HAP-1 (cell line): Measurements from ENCODE around the gene MMP10.
A peak's percentile ranks its signal among the peaks of the same experiment; 100 is the strongest.
"Not testable (repeated sequence)": the region's sequence is repeated elsewhere in the genome, so short reads cannot be mapped to it uniquely, and the experiment has no call there.

Source experiments
- DNase-seq, 2 experiments: peaks; one replicate each; pipeline ENCODE4 v3.0.0-alpha.2; 2016 to 2020; ENCODE audit warnings: low spot score in 2 of 2
- H3K27me3 ChIP-seq: fragments of 250-450 bp; sonication (Bioruptor Pico); 2 replicates; pipeline ENCODE4 v1.5.1; 2020; ENCODE audit warnings: low read depth, mild to moderate bottlenecking, moderate library complexity
- H3K36me3 ChIP-seq: fragments of 250-450 bp; sonication (Bioruptor Pico); replicated peaks from 2 replicates; pipeline ENCODE4 v1.5.1; 2020; ENCODE audit warnings: mild to moderate bottlenecking
- H3K4me1 ChIP-seq: fragments of 250-450 bp; sonication (Bioruptor Pico); 2 replicates; pipeline ENCODE4 v1.5.1; 2020; ENCODE audit warnings: mild to moderate bottlenecking
- H3K4me3 ChIP-seq: fragments of 250-450 bp; sonication (Bioruptor Pico); 2 replicates; pipeline ENCODE4 v1.5.1; 2020; ENCODE audit warnings: mild to moderate bottlenecking, moderate library complexity
- H3K9me3 ChIP-seq: fragments of 250-450 bp; sonication (Bioruptor Pico); 2 replicates; pipeline ENCODE4 v1.5.1; 2020; ENCODE audit warnings: mild to moderate bottlenecking, moderate library complexity
- in situ Hi-C: fragments of 300-500 bp; cut with MboI; formaldehyde crosslinking; loops from 3 replicates; pipeline ENCODE4 v1.14.3; 2020; ENCODE audit warnings: low sequenced_read_pairs, inconsistent platforms, mixed read lengths

The MMP10 gene

DNA sequence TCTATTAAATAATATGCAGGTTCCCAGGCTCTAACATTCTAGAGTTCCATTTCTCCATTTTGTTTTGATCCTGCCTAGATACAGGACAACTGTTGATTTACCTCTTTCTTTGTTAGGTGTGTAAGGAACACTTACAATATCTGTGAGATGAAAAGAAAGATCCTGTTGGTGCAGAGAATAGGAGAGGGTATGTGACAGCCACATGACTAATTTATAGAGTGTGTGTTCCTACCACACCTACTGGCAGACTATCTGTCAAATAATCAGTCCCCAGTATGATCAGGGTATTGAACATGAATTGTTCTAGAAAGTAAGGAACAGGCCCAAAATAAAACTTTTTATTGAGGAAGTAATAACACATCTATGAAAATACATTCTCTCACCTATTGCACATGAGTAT is 10.2 kb downstream of the MMP10 start:
- Histone ChIP-seq H3K9me3 (no peaks in the 10 kb centered on the region), H3K27me3 (no peaks in the 10 kb centered on the region), H3K4me1 (no peaks in the 10 kb centered on the region), H3K36me3 (no peaks in the 10 kb centered on the region), H3K4me3 (no peak overlapping the region)
- DNase-seq = no peak
- in situ Hi-C loops = no loop called here

DNA sequence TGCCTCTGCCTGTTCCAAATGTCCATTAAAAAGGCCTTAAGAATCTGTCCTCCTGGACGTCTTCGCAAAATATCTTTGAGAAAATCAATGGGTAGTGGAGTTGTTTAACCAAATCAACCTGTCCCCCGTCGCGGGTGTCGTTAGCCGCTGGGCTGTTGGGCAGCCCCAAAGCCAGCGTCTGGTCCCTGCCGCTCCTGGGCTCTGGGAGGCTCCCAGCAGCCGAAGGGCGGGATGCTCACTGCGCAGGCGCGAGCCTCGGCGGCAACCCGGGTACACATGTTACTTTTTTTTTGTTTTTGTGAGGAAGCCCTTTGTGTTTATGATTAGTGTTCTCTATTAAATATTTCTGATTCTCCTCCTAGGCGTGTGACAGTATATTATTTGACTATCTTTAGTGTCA is 12.6 kb downstream of the MMP10 start:
- Histone ChIP-seq H3K4me1 (no peaks in the 10 kb centered on the region), H3K36me3 (no peaks in the 10 kb centered on the region), H3K9me3 (no peaks in the 10 kb centered on the region), H3K27me3 (no peaks in the 10 kb centered on the region), H3K4me3 (no peak overlapping the region)
- DNase-seq = no peak
- in situ Hi-C loops = no loop called here

GRCh38 chr11:102763440-102763839 is 17.0 kb downstream of the MMP10 start:
- no peaks in the 10 kb centered on the region for H3K4me1 ChIP-seq
- no peak for DNase-seq
- no peaks in the 10 kb centered on the region; the same call in 1 of the 2 replicates for H3K27me3 ChIP-seq
- H3K4me3 ChIP-seq = no peak overlapping the region
- in situ Hi-C loops = no loop called here
- H3K9me3 ChIP-seq = no peaks in the 10 kb centered on the region
- H3K36me3 ChIP-seq = no peaks in the 10 kb centered on the region

- no peak overlapping the region for H3K4me3 ChIP-seq
- H3K27me3 ChIP-seq = no peaks in the 10 kb centered on the region; the same call in 1 of the 2 replicates
- H3K36me3 ChIP-seq = no peaks in the 10 kb centered on the region
- in situ Hi-C loops = no loop called here
- no peak for DNase-seq
- H3K9me3 ChIP-seq = no peaks in the 10 kb centered on the region
- no peaks in the 10 kb centered on the region for H3K4me1 ChIP-seq
Measured at GRCh38 chr11:102762361-102762767, 18.1 kb downstream of the MMP10 start.

DNA sequence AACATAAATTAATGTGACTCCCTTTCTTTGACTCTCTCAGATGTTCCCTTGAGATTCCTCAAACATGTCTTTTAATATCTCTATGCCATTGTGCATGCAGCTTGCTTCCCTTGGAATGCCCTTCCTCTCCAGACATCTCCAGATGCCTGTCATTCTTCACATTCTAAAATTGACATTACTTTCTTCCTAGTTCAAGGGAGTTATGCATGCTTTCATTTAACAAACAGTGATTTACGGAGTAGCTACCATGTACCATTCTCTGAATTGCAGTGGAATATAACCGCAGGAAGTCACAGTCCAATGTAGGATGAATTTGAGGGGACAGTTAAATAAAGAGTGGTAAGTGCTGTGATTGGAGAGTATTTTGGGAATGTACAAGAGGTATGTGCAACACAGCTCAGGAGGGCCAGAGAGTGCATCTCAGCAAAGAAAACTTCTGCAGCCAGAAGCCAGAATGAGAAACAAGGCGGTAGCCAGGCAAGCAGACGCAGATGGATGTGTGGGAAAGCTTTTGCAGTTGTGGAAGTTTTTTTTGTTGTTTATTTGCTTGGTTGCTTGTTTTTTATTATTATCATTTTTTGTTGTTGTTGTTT is 18.7 kb downstream of the MMP10 start:
- Histone ChIP-seq H3K9me3 (no peaks in the 10 kb centered on the region), H3K36me3 (no peaks in the 10 kb centered on the region), H3K27me3 (no peaks in the 10 kb centered on the region; the same call in 1 of the 2 replicates), H3K4me3 (no peak overlapping the region), H3K4me1 (no peaks in the 10 kb centered on the region)
- in situ Hi-C loops = no loop called here
- DNase-seq = no peak

DNA sequence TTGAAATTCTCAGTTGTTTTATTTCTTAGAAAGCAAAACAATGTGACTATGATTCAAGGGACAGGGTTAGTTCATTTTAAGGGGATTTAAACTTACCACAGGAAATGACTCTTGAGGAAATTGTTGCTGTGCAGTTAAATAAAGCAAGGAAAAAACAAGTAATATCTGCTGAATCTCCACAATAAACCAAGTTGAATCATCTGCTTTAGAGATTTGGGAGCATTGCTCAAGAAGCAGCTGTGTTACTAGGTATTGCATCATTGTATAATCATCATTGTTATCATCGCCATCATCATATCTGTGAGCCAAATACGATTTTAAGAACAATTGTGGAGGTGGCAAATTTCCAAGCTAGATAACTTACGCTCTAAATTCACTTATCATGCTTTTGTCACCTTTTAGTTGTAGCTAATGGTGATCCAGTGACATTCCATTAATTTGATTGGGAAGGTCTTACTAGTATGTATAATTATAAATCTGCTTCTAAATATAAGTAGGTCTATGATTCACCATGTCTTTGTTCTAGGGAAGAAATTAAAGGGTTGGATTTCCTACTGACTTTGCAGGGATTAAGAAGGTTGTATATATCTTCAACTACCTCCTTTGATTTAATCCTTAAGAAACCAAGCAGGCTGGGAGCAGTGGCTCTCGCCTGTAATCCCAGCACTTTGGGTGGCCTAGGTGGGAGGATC is 19.9 kb downstream of the MMP10 start:
- Histone ChIP-seq H3K4me3 (no peak overlapping the region), H3K9me3 (no peaks in the 10 kb centered on the region), H3K27me3 (no peaks in the 10 kb centered on the region; the same call in 1 of the 2 replicates), H3K4me1 (no peaks in the 10 kb centered on the region; the same call in 1 of the 2 replicates), H3K36me3 (no peaks in the 10 kb centered on the region)
- no peak for DNase-seq
- in situ Hi-C loops = no loop called here

DNA sequence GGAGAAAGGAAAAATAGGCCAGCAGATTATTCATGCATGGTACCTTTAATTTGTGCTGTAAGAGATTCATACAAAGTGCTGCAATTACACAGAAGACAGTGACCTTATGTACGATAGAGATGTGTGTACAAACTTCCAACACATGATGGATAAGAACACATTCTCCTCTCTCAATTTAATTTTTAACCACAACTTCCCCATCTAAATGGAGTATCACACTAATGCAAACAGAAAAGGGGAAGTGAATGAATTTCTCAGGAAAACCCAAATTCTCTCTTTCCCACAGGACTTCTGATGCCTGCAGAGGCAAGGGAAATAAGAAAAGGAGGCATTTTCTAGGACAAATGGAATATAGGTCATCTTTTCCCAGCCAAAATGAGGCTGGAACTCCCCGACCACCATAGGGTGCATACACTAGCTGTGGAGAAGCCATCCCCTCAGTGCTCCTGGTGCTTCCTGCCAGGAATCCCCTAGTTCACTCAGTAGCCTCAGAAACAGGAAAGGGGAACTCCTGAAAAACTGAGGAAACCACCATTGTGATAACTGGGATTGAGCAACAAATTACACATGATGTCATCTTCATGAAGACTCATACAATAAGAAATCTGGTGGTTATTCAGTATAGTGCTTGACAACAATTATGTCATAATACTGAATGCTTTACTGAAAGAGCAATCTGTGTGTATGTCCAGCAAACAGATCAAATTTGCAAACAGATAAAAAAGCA is 22.4 kb downstream of the MMP10 start:
- Histone ChIP-seq H3K27me3 (no peaks in the 10 kb centered on the region; the same call in 1 of the 2 replicates), H3K9me3 (no peaks in the 10 kb centered on the region), H3K36me3 (no peaks in the 10 kb centered on the region), H3K4me3 (no peak overlapping the region), H3K4me1 (no peaks in the 10 kb centered on the region; the same call in 1 of the 2 replicates)
- in situ Hi-C loops = no loop called here
- no peak for DNase-seq

DNA sequence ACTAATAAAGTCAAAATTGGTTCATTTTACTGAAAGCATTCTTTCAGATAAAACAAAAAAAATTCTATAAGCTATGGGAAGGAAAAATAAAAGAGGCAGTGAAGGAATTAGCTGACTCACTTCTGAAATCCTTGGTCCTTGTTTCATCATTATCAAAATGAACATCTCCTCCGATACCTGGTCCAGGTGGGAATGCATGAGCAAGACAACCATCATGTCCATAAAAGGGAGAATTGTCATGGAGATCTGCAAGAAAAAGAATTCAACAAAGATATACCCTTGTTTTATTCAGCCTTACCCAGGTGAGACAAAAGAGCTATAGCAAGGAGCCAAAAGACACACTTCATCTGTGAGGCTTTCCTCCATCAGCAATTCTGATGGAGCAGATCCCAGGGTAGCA is 27.2 kb downstream of the MMP10 start:
- Histone ChIP-seq H3K9me3 (no peaks in the 10 kb centered on the region), H3K27me3 (no peaks in the 10 kb centered on the region), H3K36me3 (no peaks in the 10 kb centered on the region), H3K4me3 (no peak overlapping the region), H3K4me1 (no peaks in the 10 kb centered on the region; the same call in 1 of the 2 replicates)
- in situ Hi-C loops = no loop called here
- DNase-seq = no peak

GRCh38 chr11:102751673-102752072 is 28.8 kb downstream of the MMP10 start:
- DNase-seq = no peak
- in situ Hi-C loops = no loop called here
- no peaks in the 10 kb centered on the region; the same call in 1 of the 2 replicates for H3K4me1 ChIP-seq

DNA sequence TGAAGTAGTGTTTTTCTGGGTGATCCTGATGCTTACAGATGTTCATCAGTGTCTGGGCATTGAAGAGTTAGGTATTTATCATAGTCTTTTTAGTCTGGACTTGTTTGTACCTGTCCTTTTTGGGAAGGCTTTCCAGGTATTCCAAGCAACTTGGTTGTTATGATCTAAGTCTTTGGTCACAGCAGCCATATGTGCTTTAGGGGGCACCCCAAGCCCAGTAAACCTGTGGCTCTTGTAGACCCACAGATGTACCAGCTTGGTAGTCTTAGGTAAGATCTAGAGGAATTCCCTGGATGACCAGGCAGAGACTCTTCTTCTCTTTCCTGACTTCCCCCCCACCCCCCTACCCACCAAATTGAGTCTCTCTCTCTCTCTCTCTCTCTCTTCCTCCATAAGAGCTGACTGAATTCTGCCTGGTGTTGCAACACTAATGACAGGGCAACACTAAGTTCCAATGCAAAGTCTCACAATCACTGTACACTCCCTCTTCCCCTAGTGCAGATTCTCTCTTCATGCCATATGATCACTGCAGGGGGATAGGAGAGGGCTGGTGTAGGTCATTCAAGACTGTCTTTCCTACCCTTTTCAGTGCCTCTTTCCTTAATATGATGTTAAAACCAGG is 31.2 kb downstream of the MMP10 start:
- Histone ChIP-seq H3K4me3 (no peak overlapping the region), H3K9me3 (no peaks in the 10 kb centered on the region), H3K4me1 (no peaks in the 10 kb centered on the region), H3K36me3 (no peaks in the 10 kb centered on the region), H3K27me3 (no peaks in the 10 kb centered on the region)
- no peak for DNase-seq
- in situ Hi-C loops = no loop called here

More at GRCh38 chr11:102751673-102752072, 28.8 kb downstream of the MMP10 start:
- Histone ChIP-seq H3K36me3 (no peaks in the 10 kb centered on the region), H3K9me3 (no peaks in the 10 kb centered on the region), H3K27me3 (no peaks in the 10 kb centered on the region), H3K4me3 (no peak overlapping the region)

GRCh38 chr11:102746746-102747578 is 33.5 kb downstream of the MMP10 start:
- H3K4me3 ChIP-seq, H3K9me3 ChIP-seq, H3K4me1 ChIP-seq, DNase-seq, H3K27me3 ChIP-seq, in situ Hi-C loops, H3K36me3 ChIP-seq: not testable (repeated sequence)

- Histone ChIP-seq H3K4me3 (no peak overlapping the region), H3K36me3 (no peaks in the 10 kb centered on the region), H3K4me1 (no peaks in the 10 kb centered on the region), H3K27me3 (no peaks in the 10 kb centered on the region), H3K9me3 (no peaks in the 10 kb centered on the region)
- DNase-seq = no peak
- in situ Hi-C loops = no loop called here
Measured at GRCh38 chr11:102734650-102735049, 45.8 kb downstream of the MMP10 start.

GRCh38 chr11:102733232-102733875 is 47.1 kb downstream of the MMP10 start:
- Histone ChIP-seq H3K36me3 (no peaks in the 10 kb centered on the region), H3K9me3 (no peaks in the 10 kb centered on the region), H3K4me1 (no peaks in the 10 kb centered on the region), H3K27me3 (no peaks in the 10 kb centered on the region), H3K4me3 (no peak overlapping the region)
- peak; percentile 46 to 85 for DNase-seq
- in situ Hi-C loops = no loop called here
